ENCODE data around the gene TEX52. TPM values are rescaled to one million over a fixed set of nuclear protein-coding genes. Genes with fewer than 3 reads are reported as not detected.

TEX52 gene
- total and polyA plus RNA-seq, 10 of the 15 experiments (the other 5 are each of a cell fraction or from before 2014, with no cell fraction given): 0.23 TPM; not detected in 9

- TF ChIP-seq NBN (IDR thresholded peaks at IDR 0.05) (no peak), IKZF1 (conservative IDR thresholded peaks at IDR 0.05) (no peak)
Observed at GRCh38 chr12:2851931-2852330, 4.9 kb downstream of the TEX52 start (continued).

GRCh38 chr12:2845280-2845679 is 11.6 kb downstream of the TEX52 start:
- TF ChIP-seq PAX8 (IDR thresholded peaks at IDR 0.05): no peak
- TF ChIP-seq YBX1 (IDR thresholded peaks at IDR 0.05): no peak
- TF ChIP-seq E2F4 (IDR thresholded peaks at IDR 0.05; ENCODE audit: low read depth, low read length): no peak
- TF ChIP-seq FOS (IDR thresholded peaks at IDR 0.05; ENCODE audit: borderline replicate concordance, extremely low read depth, insufficient read length): no peak
- no peak for TF ChIP-seq STAT1 (conservative IDR thresholded peaks at IDR 0.05)
- no peak for TF ChIP-seq E2F8 (IDR thresholded peaks at IDR 0.05; ENCODE audit: low read depth, partially characterized antibody)
- no peak for TF ChIP-seq MTA3 (IDR thresholded peaks at IDR 0.05; ENCODE audit: borderline replicate concordance, low read length)
- TF ChIP-seq TARDBP (IDR thresholded peaks at IDR 0.05; ENCODE audit: borderline replicate concordance): no peak
- TF ChIP-seq SP1 (IDR thresholded peaks at IDR 0.05; ENCODE audit: low read depth, low read length): no peak
- TF ChIP-seq NR2C1 (IDR thresholded peaks at IDR 0.05): no peak
- in situ Hi-C loops (cut with MboI) (no loop called here), intact Hi-C loops (cut with micrococcal nuclease; ENCODE audit: unreplicated experiment) (loop anchor here (5.0 kb wide), 1 partner anchor 187 kb away; no protein-coding TSS in a partner anchor)
- H3K36me3 ChIP-seq (ENCODE audit: control insufficient read depth in 2 of 2, insufficient read depth in 2 of 2, low read length in 1 of 2): no peaks in the 10 kb centered on the region; a peak in 1 of 4 replicates
- DNase-seq (ENCODE audit: low read depth, low spot score) (no peak), ATAC-seq (no peak), FAIRE-seq (no peak)
- H3K4me2 ChIP-seq (ENCODE audit: control insufficient read depth, insufficient read depth): no peak overlapping the region
- TSS peak; percentile 33 for BruUV-seq (replicated peaks)
- ChIA-PET CTCF (interaction anchor here (0.6 to 1.7 kb wide), 7 partner anchors 13 to 902 kb away, joined by 3 to 8 read pairs (median 4); no protein-coding TSS in a partner anchor), RAD21 (ENCODE audit: unreplicated experiment) (interaction anchor here (1.4 kb wide), 1 partner anchor 196 kb away, joined by 3 read pairs; no protein-coding TSS in a partner anchor), POLR2A (no interaction called here), SMC1A (ENCODE audit: uncharacterized antibody, unreplicated experiment) (interaction anchor here (0.8 kb wide), 1 partner anchor 106 kb away, joined by 3 read pairs; no protein-coding TSS in a partner anchor)
- no peak overlapping the region for H3K4me3 ChIP-seq
- H3K27me3 ChIP-seq (replicated peaks in 1 of 2; ENCODE audit: control insufficient read depth in 2 of 2, insufficient read depth in 2 of 2, low read length in 1 of 2): no peaks in the 10 kb centered on the region
- 58% methylated on average over 6 of the region's 6 CpGs for WGBS (ENCODE audit: insufficient coverage, insufficient replicate concordance, low lambda C conversion rate, missing lambda C conversion rate)
- H3K4me1 ChIP-seq (ENCODE audit: control insufficient read depth, insufficient read depth, low read length): no peaks in the 10 kb centered on the region
- H2AFZ ChIP-seq (ENCODE audit: control insufficient read depth, low read depth, low read length): no peak overlapping the region
- H3K79me2 ChIP-seq (ENCODE audit: control insufficient read depth, insufficient read depth, low read length): no peaks in the 10 kb centered on the region
- H3K27ac ChIP-seq (ENCODE audit: control insufficient read depth, insufficient read depth): no peak overlapping the region
- H4K20me1 ChIP-seq (ENCODE audit: control insufficient read depth, insufficient read depth): no peaks in the 10 kb centered on the region
- H3K9me3 ChIP-seq (replicated peaks; ENCODE audit: control insufficient read depth, insufficient read depth, low read length): no peaks in the 10 kb centered on the region
- H3K9ac ChIP-seq (ENCODE audit: control insufficient read depth, insufficient read depth, low read length): no peak overlapping the region
